IMR-90 (cell line): ENCODE data around the gene NPAS3. TPM values are rescaled to one million over a fixed set of nuclear protein-coding genes. Genes with fewer than 3 reads are reported as not detected.

Experiments
- ATAC-seq: fragments of 200-7000 bp; cut with Tn5 transposase; 2 replicates; pipeline ENCODE4 v1.9.1; 2020; ENCODE audit warnings: low read depth, mild to moderate bottlenecking, moderate library complexity
- BruUV-seq: library from RNA; stranded (reverse); fragments of 400-500 nt; replicated peaks from 2 replicates; lab custom pipeline; 2021; lab: Mats Ljungman, UMichigan
- CTCF ChIA-PET: fragments of 300-600 bp; formaldehyde crosslinking; extraction: SDS; loops from one replicate; lab custom pipeline; 2021; ENCODE audit warnings: antibody characterized with exemption; lab: Yijun Ruan, JAX
- POLR2A ChIA-PET: fragments of 300-600 bp; sonication (Branson Sonifier 250); formaldehyde crosslinking; loops from one replicate; lab custom pipeline; 2022; ENCODE audit warnings: antibody characterized with exemption; ENCODE audit not compliant: unreplicated experiment; lab: Charles Lee
- DNase-seq: peaks from one replicate; pipeline ENCODE4 v3.0.0; 2013
- H2AFZ ChIP-seq: replicated peaks from 2 replicates; pipeline ENCODE3; 2013; ENCODE audit warnings: low read length, mild to moderate bottlenecking; ENCODE audit not compliant: poor library complexity
- H2AK5ac ChIP-seq: 2 replicates; pipeline ENCODE4 v1.6.1; 2013; ENCODE audit warnings: low read depth, low read length, inconsistent platforms
- H2AK9ac ChIP-seq: replicated peaks from 2 replicates; pipeline ENCODE3; 2013; ENCODE audit warnings: mild to moderate bottlenecking, low read depth, low read length, moderate library complexity; ENCODE audit not compliant: poor library complexity
- H2BK120ac ChIP-seq: 2 replicates; pipeline ENCODE4 v1.6.1; 2013; ENCODE audit warnings: low read depth, low read length, inconsistent platforms
- H2BK15ac ChIP-seq: 3 replicates; pipeline ENCODE4 v1.6.1; 2013; ENCODE audit warnings: low read depth, low read length, inconsistent platforms
- H2BK20ac ChIP-seq: 2 replicates; pipeline ENCODE4 v1.6.1; 2013; ENCODE audit warnings: low read depth, mild to moderate bottlenecking, inconsistent platforms, low read length, moderate library complexity
- H2BK5ac ChIP-seq: 2 replicates; pipeline ENCODE4 v1.6.1; 2013; ENCODE audit warnings: mild to moderate bottlenecking, low read depth, low read length, inconsistent platforms; ENCODE audit not compliant: poor library complexity, severe bottlenecking
- H3K14ac ChIP-seq: replicated peaks from 2 replicates; pipeline ENCODE4 v1.6.1; 2013; ENCODE audit warnings: low read depth, low read length, inconsistent platforms
- H3K18ac ChIP-seq: 2 replicates; pipeline ENCODE4 v1.6.1; 2013; ENCODE audit warnings: low read depth, low read length, control low read depth
- H3K23ac ChIP-seq: 2 replicates; pipeline ENCODE4 v1.6.1; 2013; ENCODE audit warnings: low read depth, low read length, inconsistent platforms
- H3K27ac ChIP-seq: 2 replicates; pipeline ENCODE4 v1.5.1; 2013; ENCODE audit warnings: mild to moderate bottlenecking, control low read depth, low read length; ENCODE audit not compliant: insufficient read depth
- H3K27me3 ChIP-seq: 2 replicates; pipeline ENCODE4 v1.6.1; 2013; ENCODE audit warnings: low read length; ENCODE audit not compliant: control insufficient read depth, insufficient read depth
- H3K36me3 ChIP-seq: 2 replicates; pipeline ENCODE4 v1.6.1; 2013; ENCODE audit warnings: low read length, mixed read lengths; ENCODE audit not compliant: control insufficient read depth, insufficient read depth
- H3K4ac ChIP-seq: 2 replicates; pipeline ENCODE4 v1.6.1; 2013; ENCODE audit warnings: low read depth, low read length, inconsistent platforms
- H3K4me1 ChIP-seq: 2 replicates; pipeline ENCODE4 v1.6.1; 2013; ENCODE audit warnings: low read length, mixed read lengths; ENCODE audit not compliant: control insufficient read depth, insufficient read depth
- H3K4me2 ChIP-seq: 2 replicates; pipeline ENCODE4 v1.6.1; 2013; ENCODE audit warnings: low read depth, mild to moderate bottlenecking, control low read depth, low read length, moderate library complexity
- H3K4me3 ChIP-seq: 2 replicates; pipeline ENCODE4 v1.5.1; 2013; ENCODE audit warnings: low read depth, mild to moderate bottlenecking, control low read depth, low read length, moderate library complexity; ENCODE audit not compliant: insufficient read depth
- H3K56ac ChIP-seq: 2 replicates; pipeline ENCODE4 v1.6.1; 2013; ENCODE audit warnings: low read length, inconsistent platforms; ENCODE audit not compliant: insufficient read depth; ENCODE audit errors: extremely low read depth
- H3K79me1 ChIP-seq, 2 experiments: 2 replicates each; pipeline ENCODE4 v1.6.1; 2013; ENCODE audit warnings: low read length in 2 of 2, inconsistent platforms in 1 of 2, low read depth in 1 of 2
- H3K9ac ChIP-seq: 2 replicates; pipeline ENCODE4 v1.6.1; 2013; ENCODE audit warnings: low read depth, low read length, control low read depth
- H3K9me1 ChIP-seq: 2 replicates; pipeline ENCODE4 v1.6.1; 2013; ENCODE audit warnings: low read length, inconsistent platforms; ENCODE audit not compliant: insufficient read depth
- H3K9me3 ChIP-seq: 2 replicates; pipeline ENCODE4 v1.6.1; 2013; ENCODE audit warnings: low read length; ENCODE audit not compliant: control insufficient read depth, insufficient read depth
- H4K20me1 ChIP-seq: 2 replicates; pipeline ENCODE4 v1.6.1; 2013; ENCODE audit warnings: low read length, inconsistent platforms; ENCODE audit not compliant: insufficient read depth
- H4K5ac ChIP-seq: 2 replicates; pipeline ENCODE4 v1.6.1; 2013; ENCODE audit warnings: mild to moderate bottlenecking, low read depth, low read length, control low read depth
- H4K8ac ChIP-seq, 2 experiments: 2 replicates each; pipeline ENCODE4 v1.6.1; 2013; ENCODE audit warnings: low read depth in 2 of 2, low read length in 2 of 2, control low read depth in 1 of 2, inconsistent platforms in 1 of 2
- H4K91ac ChIP-seq: 2 replicates; pipeline ENCODE4 v1.6.1; 2013; ENCODE audit warnings: low read depth, low read length, inconsistent platforms; ENCODE audit not compliant: insufficient read depth
- POLR2A ChIP-seq: IDR thresholded peaks from 2 replicates; pipeline ENCODE4 v1.6.1; 2012; ENCODE audit warnings: mild to moderate bottlenecking, low read depth, low read length
- WGBS, 2 experiments: methylation state at CpG; one replicate each; pipeline versions ENCODE4 v1.1.5 to v1.1.7; 2013; ENCODE audit warnings: missing lambda C conversion rate in 2 of 2; ENCODE audit not compliant: insufficient read length in 1 of 2; ENCODE audit errors: extremely low coverage in 2 of 2; 5-methylcytosine and 5-hydroxymethylcytosine counted together
- dilution Hi-C: fragments of 300-500 bp; cut with HindIII; formaldehyde crosslinking; loops from one replicate; pipeline ENCODE4 v1.14.3; 2018; ENCODE audit warnings: low sequenced_read_pairs; ENCODE audit not compliant: unreplicated experiment
- in situ Hi-C: fragments of 300-500 bp; cut with MboI; formaldehyde crosslinking; loops from 3 replicates; pipeline ENCODE4 v1.14.3; 2019; ENCODE audit warnings: low sequenced_read_pairs, inconsistent platforms, mixed read lengths
- intact Hi-C: fragments of 100-400 bp; cut with micrococcal nuclease; formaldehyde crosslinking; loops from 2 replicates; pipeline ENCODE4 v1.10.0; 2022
- polyA plus RNA-seq, 3 experiments: library from polyadenylated mRNA; depleted of rRNA; stranded (reverse); fragments of >200 nt; gene quantifications; 2 replicates each; pipeline ENCODE4 v1.2.3, GENCODE V29; 2012; ENCODE audit warnings: low replicate concordance in 1 of 3
- total RNA-seq: library from RNA; depleted of rRNA; stranded (reverse); fragments of >200 nt; gene quantifications from 2 replicates; pipeline ENCODE4 v1.2.3, GENCODE V29; 2012

The NPAS3 gene
- total and polyA plus RNA-seq, 2 of the 4 experiments (the other 2 are of a cell fraction) = not detected

- ChIA-PET POLR2A (no interaction called here), CTCF (no interaction called here)
- no peak overlapping the region for H2BK15ac ChIP-seq
- H3K23ac ChIP-seq = no peak overlapping the region
- H3K27me3 ChIP-seq = no peaks in the 10 kb centered on the region
- no peak overlapping the region for H3K4me2 ChIP-seq
- H2AK9ac ChIP-seq = no peak overlapping the region
- dilution Hi-C loops = no loop called here
- no peak overlapping the region for H3K56ac ChIP-seq
- H3K79me1 ChIP-seq = no peaks in the 10 kb centered on the region
- no peak overlapping the region for H2BK20ac ChIP-seq
- no TSS peak for BruUV-seq
- H3K18ac ChIP-seq = no peak overlapping the region
- H3K9ac ChIP-seq = no peak overlapping the region
- no peaks in the 10 kb centered on the region for H3K9me3 ChIP-seq
- H3K14ac ChIP-seq = no peak overlapping the region
- H3K4me1 ChIP-seq = no peaks in the 10 kb centered on the region
- no peak overlapping the region for H2AFZ ChIP-seq
- DNase-seq = no peak
- in situ Hi-C loops = no loop called here
- WGBS, 2 experiments = no CpG with 5 or more reads among the region's 3 CpGs
- H2AK5ac ChIP-seq = no peak overlapping the region
- H4K5ac ChIP-seq = no peak overlapping the region
- no peak overlapping the region for H3K4me3 ChIP-seq
- no peak for ATAC-seq
- no peak overlapping the region for H3K27ac ChIP-seq
- no peak overlapping the region for H4K8ac ChIP-seq
- no peak overlapping the region for H2BK5ac ChIP-seq
- H4K91ac ChIP-seq = no peak overlapping the region
- H4K20me1 ChIP-seq = no peaks in the 10 kb centered on the region
- intact Hi-C loops = loop anchor here (10.0 kb wide), 1 partner anchor 784 kb away; no protein-coding TSS in a partner anchor
- no peak for TF ChIP-seq POLR2A
- no peak overlapping the region for H2BK120ac ChIP-seq
- no peaks in the 10 kb centered on the region for H3K9me1 ChIP-seq
- no peak overlapping the region for H3K4ac ChIP-seq
- H3K36me3 ChIP-seq = no peaks in the 10 kb centered on the region
These were observed 71.8 kb downstream of the NPAS3 start for GRCh38 chr14:33010495-33010894.
